ENCODE results near the gene RPUSD4. TPM values are rescaled to one million over a fixed set of nuclear protein-coding genes. Genes with fewer than 3 reads are reported as not detected.

RPUSD4 gene
- total RNA-seq, 1 experiment from 2014 or later: 42.9 TPM

- H2BK20ac ChIP-seq (ENCODE audit: low read depth, low read length, poor library complexity, severe bottlenecking): no peak overlapping the region
- H3K56ac ChIP-seq (ENCODE audit: insufficient read length, low read depth, low read length): no peak overlapping the region
- H3K79me1 ChIP-seq (ENCODE audit: insufficient read depth, low read depth, low read length, poor library complexity, severe bottlenecking): no peaks in the 10 kb centered on the region
- Mint-ChIP-seq H3K9me3 (no peaks in the 10 kb centered on the region; a peak in 1 of 5 replicates), H3K27me3 (ENCODE audit: low read depth) (peaks cover 2% of the 10 kb centered on the region; the same call in 1 of the 2 replicates), H3K27ac (peak overlapping the region in 1 of 3 experiments; percentile 17; a peak in 1 of 7 replicates), H3K4me1 (peaks cover 36 to 37% of the 10 kb centered on the region in 2 experiments), H3K36me3 (ENCODE audit: insufficient read depth in 1 of 3, low read depth in 3 of 3) (no peaks in the 10 kb centered on the region), H3K4me3 (no peak overlapping the region)
- H3K4me2 ChIP-seq (ENCODE audit: insufficient read depth, insufficient read length, low read length): no peak overlapping the region
- DNase-seq: no peak
- no peak overlapping the region for H3K23ac ChIP-seq (ENCODE audit: insufficient read length, low read depth, low read length)
- peaks cover 4% of the 10 kb centered on the region; the same call in 1 of the 2 replicates for H3K4me1 ChIP-seq (ENCODE audit: insufficient read depth, low read length)
- H2AK5ac ChIP-seq (ENCODE audit: insufficient read length, low read length): no peak overlapping the region
- H3K23me2 ChIP-seq (ENCODE audit: insufficient read length, low read depth, low read length, poor library complexity, severe bottlenecking): no peaks in the 10 kb centered on the region
- TF ChIP-seq, protein P1, sequence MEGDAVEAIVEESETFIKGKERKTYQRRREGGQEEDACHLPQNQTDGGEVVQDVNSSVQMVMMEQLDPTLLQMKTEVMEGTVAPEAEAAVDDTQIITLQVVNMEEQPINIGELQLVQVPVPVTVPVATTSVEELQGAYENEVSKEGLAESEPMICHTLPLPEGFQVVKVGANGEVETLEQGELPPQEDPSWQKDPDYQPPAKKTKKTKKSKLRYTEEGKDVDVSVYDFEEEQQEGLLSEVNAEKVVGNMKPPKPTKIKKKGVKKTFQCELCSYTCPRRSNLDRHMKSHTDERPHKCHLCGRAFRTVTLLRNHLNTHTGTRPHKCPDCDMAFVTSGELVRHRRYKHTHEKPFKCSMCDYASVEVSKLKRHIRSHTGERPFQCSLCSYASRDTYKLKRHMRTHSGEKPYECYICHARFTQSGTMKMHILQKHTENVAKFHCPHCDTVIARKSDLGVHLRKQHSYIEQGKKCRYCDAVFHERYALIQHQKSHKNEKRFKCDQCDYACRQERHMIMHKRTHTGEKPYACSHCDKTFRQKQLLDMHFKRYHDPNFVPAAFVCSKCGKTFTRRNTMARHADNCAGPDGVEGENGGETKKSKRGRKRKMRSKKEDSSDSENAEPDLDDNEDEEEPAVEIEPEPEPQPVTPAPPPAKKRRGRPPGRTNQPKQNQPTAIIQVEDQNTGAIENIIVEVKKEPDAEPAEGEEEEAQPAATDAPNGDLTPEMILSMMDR (conservative IDR thresholded peaks at IDR 0.05): no peak
- peak overlapping the region; percentile 16; the same call in 1 of the 2 replicates for H3K14ac ChIP-seq (ENCODE audit: insufficient read depth, low read length)
- no peak overlapping the region for H3K9ac ChIP-seq (ENCODE audit: extremely low read depth, insufficient read length, low read length)
- no peaks in the 10 kb centered on the region for H4K20me1 ChIP-seq (ENCODE audit: control insufficient read depth, insufficient read depth, insufficient read length)
- H3K4ac ChIP-seq (ENCODE audit: low read depth, low read length): no peak overlapping the region
- no peak overlapping the region for H3T11ph ChIP-seq (ENCODE audit: low read length)
- no peaks in the 10 kb centered on the region for H3K79me2 ChIP-seq (ENCODE audit: insufficient read depth, low read length)
- no peaks in the 10 kb centered on the region for H3K9me3 ChIP-seq (ENCODE audit: control insufficient read depth, low read depth, low read length)
- H2BK15ac ChIP-seq (ENCODE audit: low read depth, low read length): no peak overlapping the region
- H4K8ac ChIP-seq (replicated peaks; ENCODE audit: insufficient read length, low read depth, low read length): no peak overlapping the region
- no peak overlapping the region for H2BK120ac ChIP-seq (ENCODE audit: low read depth, low read length, poor library complexity, severe bottlenecking)
- H3K27ac ChIP-seq (ENCODE audit: insufficient read length, low read depth, low read length): no peak overlapping the region
- no peaks in the 10 kb centered on the region for H3K27me3 ChIP-seq (ENCODE audit: insufficient read depth, low read length)
- no peak overlapping the region for H2BK12ac ChIP-seq (ENCODE audit: insufficient read length, low read depth, low read length)
- H4K91ac ChIP-seq (ENCODE audit: insufficient read length, low read depth, low read length): no peak overlapping the region
- H2AFZ ChIP-seq (ENCODE audit: low read length): no peak overlapping the region
- no CpG with 5 or more reads among the region's 7 CpGs for WGBS (ENCODE audit: extremely low coverage, insufficient read length, low lambda C conversion rate)
- no peak overlapping the region for H2BK5ac ChIP-seq (ENCODE audit: insufficient read length, low read length)
- H3K18ac ChIP-seq (ENCODE audit: insufficient read length, low read depth, low read length): peak overlapping the region; percentile 35
- H4K5ac ChIP-seq (ENCODE audit: insufficient read length, low read depth, low read length): no peak overlapping the region
These were observed 50.4 kb downstream of the RPUSD4 start for GRCh38 chr11:126161023-126161391.
